GM23248 (cell line): ENCODE data around the gene NPPB. TPM values are rescaled to one million over a fixed set of nuclear protein-coding genes. Genes with fewer than 3 reads are reported as not detected.
"Not testable (repeated sequence)": the region's sequence is repeated elsewhere in the genome, so short reads cannot be mapped to it uniquely, and the experiment has no call there.

ENCODE experiments used
- DNase-seq: peaks from one replicate; pipeline ENCODE4 v3.0.0-alpha.2; 2015
- H2AFZ ChIP-seq: fragments of 200-600 bp; sonication (generic); 2 replicates; pipeline ENCODE4 v1.6.1; 2016; ENCODE audit warnings: antibody characterized with exemption
- H3F3A ChIP-seq: fragments of 200-600 bp; sonication (generic); 2 replicates; pipeline ENCODE4 v1.6.1; 2016; ENCODE audit warnings: mild to moderate bottlenecking, antibody characterized with exemption, mixed run types; ENCODE audit not compliant: insufficient read depth
- H3K27ac ChIP-seq: fragments of 200-600 bp; sonication (generic); 2 replicates; pipeline ENCODE4 v1.5.1; 2016; ENCODE audit warnings: mild to moderate bottlenecking
- H3K27me3 ChIP-seq: fragments of 200-600 bp; sonication (generic); replicated peaks from 2 replicates; pipeline ENCODE4 v1.6.1; 2016; ENCODE audit warnings: mild to moderate bottlenecking; ENCODE audit not compliant: insufficient read depth
- H3K36me3 ChIP-seq: fragments of 200-600 bp; sonication (generic); 2 replicates; pipeline ENCODE4 v1.6.1; 2016; ENCODE audit warnings: low read depth, mild to moderate bottlenecking
- H3K4me1 ChIP-seq: fragments of 200-600 bp; sonication (generic); 2 replicates; pipeline ENCODE4 v1.6.1; 2016; ENCODE audit warnings: mild to moderate bottlenecking; ENCODE audit not compliant: insufficient read depth
- H3K4me2 ChIP-seq: fragments of 200-600 bp; sonication (generic); one replicate; pipeline ENCODE4 v1.6.1; 2016; ENCODE audit warnings: mild to moderate bottlenecking; ENCODE audit not compliant: unreplicated experiment
- H3K4me3 ChIP-seq: fragments of 200-600 bp; sonication (generic); 2 replicates; pipeline ENCODE4 v1.5.1; 2016; ENCODE audit warnings: mild to moderate bottlenecking
- H3K79me2 ChIP-seq: fragments of 200-600 bp; sonication (generic); 2 replicates; pipeline ENCODE4 v1.6.1; 2016; ENCODE audit warnings: mild to moderate bottlenecking; ENCODE audit not compliant: insufficient read depth
- H3K9ac ChIP-seq: fragments of 200-600 bp; sonication (generic); 2 replicates; pipeline ENCODE4 v1.6.1; 2016; ENCODE audit warnings: mild to moderate bottlenecking
- H3K9me2 ChIP-seq: fragments of 200-600 bp; sonication (generic); 2 replicates; pipeline ENCODE4 v1.6.1; 2016; ENCODE audit warnings: mixed run types, mild to moderate bottlenecking, moderate library complexity; ENCODE audit not compliant: insufficient read depth
- H3K9me3 ChIP-seq: fragments of 200-600 bp; sonication (generic); one replicate; pipeline ENCODE4 v1.6.1; 2017; ENCODE audit warnings: low read depth
- H4K20me1 ChIP-seq: fragments of 200-600 bp; sonication (generic); 2 replicates; pipeline ENCODE4 v1.6.0; 2016; ENCODE audit not compliant: insufficient read depth
- EZH2 ChIP-seq: fragments of 200-600 bp; sonication (generic); IDR thresholded peaks from 2 replicates; pipeline ENCODE4 v1.6.1; 2018; ENCODE audit warnings: antibody characterized with exemption, mild to moderate bottlenecking; ENCODE audit not compliant: insufficient read depth, poor library complexity, severe bottlenecking
- EZH2phosphoT487 ChIP-seq: fragments of 200-600 bp; sonication (generic); IDR thresholded peaks from 2 replicates; pipeline ENCODE4 v1.6.1; 2018; ENCODE audit warnings: antibody characterized with exemption, moderate library complexity, mild to moderate bottlenecking, low read depth; ENCODE audit not compliant: insufficient read depth
- WGBS, 2 experiments: methylation state at CpG; one replicate each; pipeline ENCODE4 v1.1.6; 2015 to 2017; ENCODE audit warnings: low lambda C conversion rate in 2 of 2, low coverage in 1 of 2; ENCODE audit errors: missing lambda C conversion rate in 2 of 2; 5-methylcytosine and 5-hydroxymethylcytosine counted together
- in situ Hi-C: fragments of 300-500 bp; cut with MboI; formaldehyde crosslinking; loops from 2 replicates; pipeline ENCODE4 v1.15.0; 2020
- polyA plus RNA-seq: library from polyadenylated mRNA; unstranded; fragments of >200 nt; fragmentation: Nextera tagmentation; extraction: Ambion mirVana; gene quantifications from 2 replicates; pipeline ENCODE4 v1.2.1, GENCODE V29; 2016
- total RNA-seq: library from RNA; depleted of rRNA; stranded (reverse); fragments of >200 nt; shearing (Covaris generic); gene quantifications from 2 replicates; pipeline ENCODE4 v1.2.3, GENCODE V29; 2014

The NPPB gene
- total and polyA plus RNA-seq, 2 experiments from 2014 or later, result not detected

DNA sequence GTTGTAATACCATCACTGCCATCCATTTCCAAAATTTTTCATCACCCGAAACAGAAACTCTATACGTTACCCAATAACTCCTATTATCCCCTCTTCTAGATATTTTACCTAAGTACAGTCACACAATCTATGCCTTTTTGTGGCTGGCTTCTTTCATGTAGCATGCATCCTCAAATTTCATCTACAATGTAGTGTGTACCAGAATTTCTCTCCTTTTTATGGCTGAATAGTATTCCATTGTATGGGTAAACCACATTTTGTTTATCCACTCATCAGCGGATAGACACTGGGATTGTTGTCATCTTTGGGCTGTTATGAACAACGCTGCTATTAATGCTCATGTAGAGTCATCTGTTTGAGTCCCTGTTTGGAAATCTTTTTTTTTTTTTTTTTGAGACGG, 46.2 kb upstream of the NPPB start:
- no peaks in the 10 kb centered on the region for H3K36me3 ChIP-seq
- H3K4me2 ChIP-seq, result no peak overlapping the region
- no peaks in the 10 kb centered on the region for H3K9me3 ChIP-seq
- no peaks in the 10 kb centered on the region for H3K4me1 ChIP-seq
- in situ Hi-C loops, result no loop called here
- H3K27me3 ChIP-seq, result peaks cover 12% of the 10 kb centered on the region
- no peaks in the 10 kb centered on the region for H3K79me2 ChIP-seq
- H3K9ac ChIP-seq, result no peak overlapping the region
- no peak overlapping the region for H3K27ac ChIP-seq
- no peak overlapping the region for H3K4me3 ChIP-seq
- H4K20me1 ChIP-seq, result no peaks in the 10 kb centered on the region
- TF ChIP-seq EZH2, result no peak
- TF ChIP-seq EZH2phosphoT487, result no peak
- peaks cover 6% of the 10 kb centered on the region for H3F3A ChIP-seq
- no peak for DNase-seq
- no peaks in the 10 kb centered on the region for H3K9me2 ChIP-seq
- 83 to 85% methylated on average over 5 of the region's 5 CpGs for WGBS, 2 experiments
- H2AFZ ChIP-seq, result no peak overlapping the region

DNA sequence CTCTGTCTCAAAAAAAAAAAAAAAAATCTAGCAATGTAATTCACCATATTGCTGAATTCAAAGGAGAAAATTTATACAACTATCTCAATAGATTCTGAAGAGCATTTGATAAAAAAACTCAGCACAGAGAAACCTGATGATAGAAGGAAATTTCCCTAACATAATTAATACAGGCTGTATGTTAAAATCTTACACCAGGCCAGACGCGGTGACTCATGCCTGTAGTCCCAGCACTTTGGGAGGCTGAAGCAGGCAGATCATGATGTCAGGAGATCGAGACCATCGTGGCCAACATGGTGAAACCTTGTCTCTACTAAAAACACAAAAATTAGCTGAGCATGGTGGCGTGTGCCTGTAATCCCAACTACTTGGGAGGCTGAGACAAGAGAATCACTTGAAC, 45.4 kb upstream of the NPPB start:
- WGBS, 2 experiments, result 7 to 11% methylated on average over 5 of the region's 5 CpGs
- peaks cover 20% of the 10 kb centered on the region for H3K27me3 ChIP-seq
- peak; percentile 63 for DNase-seq

DNA sequence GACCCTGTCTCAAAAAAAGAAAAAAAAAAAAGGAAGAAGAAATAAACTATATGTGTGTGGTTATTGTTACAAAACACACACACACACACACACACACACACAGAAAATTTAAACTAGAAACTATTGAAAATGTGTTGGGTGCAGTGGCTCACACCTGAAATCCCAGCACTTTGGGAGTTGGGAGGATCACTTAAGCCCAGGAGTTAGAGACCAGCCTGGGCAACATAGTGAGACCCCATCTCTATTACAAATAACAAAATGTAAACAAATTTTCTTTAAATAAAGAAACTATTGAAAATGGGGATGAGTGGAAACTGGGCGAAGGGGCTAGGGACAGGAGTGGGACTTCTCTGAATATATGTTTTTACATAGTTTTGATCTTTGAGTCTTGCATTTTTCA, 44.5 kb upstream of the NPPB start:
- Histone ChIP-seq H3K4me2 (no peak overlapping the region), H3K9me2 (no peaks in the 10 kb centered on the region), H3K4me1 (no peaks in the 10 kb centered on the region), H3K9ac (no peak overlapping the region), H3K9me3 (no peaks in the 10 kb centered on the region), H3K27ac (no peak overlapping the region), H3K27me3 (peaks cover 27% of the 10 kb centered on the region), H3K4me3 (no peak overlapping the region), H3K79me2 (no peaks in the 10 kb centered on the region), H3K36me3 (no peaks in the 10 kb centered on the region), H4K20me1 (no peaks in the 10 kb centered on the region), H3F3A (no peaks in the 10 kb centered on the region), H2AFZ (no peak overlapping the region)
- in situ Hi-C loops, result no loop called here
- WGBS, 2 experiments, result 69 to 76% methylated on average over 1 of the region's 1 CpG
- TF ChIP-seq EZH2phosphoT487 (no peak), EZH2 (no peak)
- no peak for DNase-seq

More for the DNA sequence above, 45.4 kb upstream of the NPPB start:
- H2AFZ ChIP-seq, H3K9ac ChIP-seq, H3K9me2 ChIP-seq, H3K79me2 ChIP-seq, H3K4me3 ChIP-seq, H3K4me1 ChIP-seq, H3K4me2 ChIP-seq, in situ Hi-C loops, H3F3A ChIP-seq, H4K20me1 ChIP-seq, H3K27ac ChIP-seq, H3K9me3 ChIP-seq, H3K36me3 ChIP-seq: not testable (repeated sequence)

DNA sequence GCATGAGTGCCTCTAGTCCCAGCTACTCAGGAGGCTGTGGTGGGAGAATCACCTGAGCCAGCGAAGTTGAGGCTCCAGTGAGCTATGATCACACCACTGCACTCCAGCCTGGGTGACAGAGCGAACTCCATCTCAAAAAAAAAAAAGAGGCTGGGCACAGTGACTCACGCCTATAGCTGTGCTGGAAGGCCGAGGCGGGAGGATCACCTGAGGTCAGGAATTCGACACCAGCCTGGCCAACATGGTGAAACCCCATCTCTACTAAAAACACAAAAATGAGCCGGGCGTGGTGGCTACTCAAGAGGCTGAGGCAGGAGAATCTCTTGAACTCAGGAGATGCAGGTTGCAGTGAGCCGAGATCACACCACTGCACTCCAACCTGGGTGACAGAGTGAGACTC, 42.7 kb upstream of the NPPB start:
- H3K9ac ChIP-seq, in situ Hi-C loops, H4K20me1 ChIP-seq, H3K9me2 ChIP-seq, H3K4me2 ChIP-seq, H3K4me1 ChIP-seq, DNase-seq, H3K9me3 ChIP-seq, H3K36me3 ChIP-seq, H3F3A ChIP-seq, H2AFZ ChIP-seq, H3K27ac ChIP-seq, H3K79me2 ChIP-seq, H3K4me3 ChIP-seq: not testable (repeated sequence)
- H3K27me3 ChIP-seq, result peaks cover 37% of the 10 kb centered on the region
- WGBS, 2 experiments, result 60 to 61% methylated on average over 9 of the region's 9 CpGs

DNA sequence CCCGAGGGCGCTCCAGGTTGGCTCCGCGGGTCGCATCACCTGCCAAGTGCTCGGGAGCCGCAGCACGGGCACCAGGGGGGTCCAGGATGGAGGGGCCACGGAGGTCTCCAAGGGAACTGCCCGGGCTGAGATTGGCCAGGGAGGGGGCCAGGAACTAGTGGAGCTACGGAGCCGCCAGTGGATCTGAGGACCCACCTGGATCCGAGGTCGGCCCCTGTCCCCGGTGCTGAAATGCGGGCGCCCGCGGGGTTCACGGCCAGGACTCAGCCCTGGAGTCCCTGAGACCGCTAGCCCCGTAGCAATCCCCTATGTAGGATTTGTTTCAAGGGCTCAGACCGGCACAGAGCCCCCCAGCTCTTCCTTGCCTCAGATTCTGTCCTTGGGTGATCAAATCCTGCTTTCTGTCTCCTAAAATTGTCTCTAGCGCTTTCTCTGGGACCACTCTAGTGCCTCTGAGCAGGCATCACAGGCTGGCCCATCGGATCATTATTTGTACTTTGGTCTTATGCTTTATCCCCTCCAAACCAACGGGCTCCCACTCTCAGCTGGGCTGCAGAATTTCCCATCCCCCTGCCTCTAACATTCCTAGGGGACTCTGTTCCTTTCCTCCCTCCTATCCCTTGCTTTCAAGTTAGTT, 40.2 kb upstream of the NPPB start:
- H3K9me3 ChIP-seq, result no peaks in the 10 kb centered on the region
- no peak overlapping the region for H3K27ac ChIP-seq
- in situ Hi-C loops, result no loop called here
- H4K20me1 ChIP-seq, result no peaks in the 10 kb centered on the region
- H3K4me2 ChIP-seq, result no peak overlapping the region
- no peaks in the 10 kb centered on the region for H3K79me2 ChIP-seq
- peaks cover 4% of the 10 kb centered on the region; the same call in 1 of the 2 replicates for H3K4me1 ChIP-seq
- no peaks in the 10 kb centered on the region for H3K36me3 ChIP-seq
- peaks cover 37% of the 10 kb centered on the region for H3K27me3 ChIP-seq
- no peak overlapping the region for H3K4me3 ChIP-seq
- no peak overlapping the region for H2AFZ ChIP-seq
- H3K9ac ChIP-seq, result no peak overlapping the region
- DNase-seq, result peak; percentile 30
- TF ChIP-seq EZH2phosphoT487 (no peak), EZH2 (no peak)
- no peaks in the 10 kb centered on the region for H3K9me2 ChIP-seq
- WGBS, 2 experiments, result 15 to 18% methylated on average over 26 of the region's 26 CpGs
- no peaks in the 10 kb centered on the region for H3F3A ChIP-seq
